ENCODE results near the gene IFT20. TPM values are rescaled to one million over a fixed set of nuclear protein-coding genes. Genes with fewer than 3 reads are reported as not detected.

IFT20 gene
- total and polyA plus RNA-seq, 2 experiments from 2014 or later: 13.2 to 32.3 TPM

GRCh38 chr17:28333083-28333746 lies 2.1 kb downstream of the IFT20 start (continued):
- TF ChIP-seq ETS1 (IDR thresholded peaks at IDR 0.05) (no peak), ZNF331 (CRISPR knock-in tag; IDR thresholded peaks at IDR 0.05; ENCODE audit: low read depth) (no peak), NANOG (IDR thresholded peaks at IDR 0.05; ENCODE audit: borderline replicate concordance) (no peak), EZH2phosphoT487 (IDR thresholded peaks at IDR 0.05; ENCODE audit: unreplicated experiment) (no peak), POLR2AphosphoS5 (IDR thresholded peaks at IDR 0.05; ENCODE audit: low read depth) (no peak), ZNF114 (CRISPR knock-in tag; IDR thresholded peaks at IDR 0.05) (no peak), JUNB (IDR thresholded peaks at IDR 0.05; ENCODE audit: unreplicated experiment) (no peak)

GRCh38 chr17:28331891-28332420 lies 3.3 kb downstream of the IFT20 start:
- H3K36me3 Mint-ChIP-seq (ENCODE audit: low read depth): peaks cover 28% of the 10 kb centered on the region
- H3K27ac ChIP-seq (ENCODE audit: low read depth): no peak overlapping the region
- H3K79me2 ChIP-seq (replicated peaks; ENCODE audit: insufficient read depth): peaks cover 6% of the 10 kb centered on the region
- TF ChIP-seq CTCF (conservative IDR thresholded peaks at IDR 0.05; ENCODE audit: low read depth in 2 of 2) (no peak), EZH2phosphoT487 (IDR thresholded peaks at IDR 0.05; ENCODE audit: unreplicated experiment) (no peak), JUNB (IDR thresholded peaks at IDR 0.05; ENCODE audit: unreplicated experiment) (no peak), STAT1 (IDR thresholded peaks at IDR 0.05; ENCODE audit: unreplicated experiment) (no peak), ZNF114 (CRISPR knock-in tag; IDR thresholded peaks at IDR 0.05) (no peak), ETS1 (IDR thresholded peaks at IDR 0.05) (no peak), CREB1 (CRISPR knock-in tag; IDR thresholded peaks at IDR 0.05; ENCODE audit: low read depth) (no peak), ZNF462 (CRISPR knock-in tag; IDR thresholded peaks at IDR 0.05) (no peak)
- no peak overlapping the region for H3K4me3 Mint-ChIP-seq
- H3K36me3 ChIP-seq (ENCODE audit: insufficient read depth): peaks cover 18% of the 10 kb centered on the region
- peaks cover 22% of the 10 kb centered on the region for H4K20me1 ChIP-seq (replicated peaks; ENCODE audit: insufficient read depth)
- no peaks in the 10 kb centered on the region for H3K9me3 Mint-ChIP-seq
- DNase-seq (ENCODE audit: low spot score) (no peak), ATAC-seq (no peak)
- no peaks in the 10 kb centered on the region for H3K9me2 ChIP-seq (ENCODE audit: insufficient read depth)
- H3F3A ChIP-seq (replicated peaks; ENCODE audit: low read depth): peaks cover 11% of the 10 kb centered on the region; the same call in 1 of the 2 replicates
- H3K27me3 ChIP-seq (ENCODE audit: insufficient read depth): no peaks in the 10 kb centered on the region
- H3K27me3 Mint-ChIP-seq (ENCODE audit: insufficient read depth, low read depth, poor library complexity): peaks cover 15% of the 10 kb centered on the region
- H3K4me2 ChIP-seq: no peak overlapping the region
- no peak overlapping the region for H3K27ac Mint-ChIP-seq
- peaks cover 18% of the 10 kb centered on the region for H3K4me1 Mint-ChIP-seq
- H2AFZ ChIP-seq: no peak overlapping the region
- no peak overlapping the region for H3K4me3 ChIP-seq
- H3K4me1 ChIP-seq (ENCODE audit: insufficient read depth): peaks cover 11% of the 10 kb centered on the region

Measured in GM23338 (cell line).